Hippocampal formation (tissue), 2 donors: Measurements from ENCODE around the gene SHROOM1.

ENCODE experiments used
- DNase-seq, 2 donors: peaks; one replicate each; lab custom pipeline; 2025; lab: John Stamatoyannopoulos, UW

Gene SHROOM1

DNA sequence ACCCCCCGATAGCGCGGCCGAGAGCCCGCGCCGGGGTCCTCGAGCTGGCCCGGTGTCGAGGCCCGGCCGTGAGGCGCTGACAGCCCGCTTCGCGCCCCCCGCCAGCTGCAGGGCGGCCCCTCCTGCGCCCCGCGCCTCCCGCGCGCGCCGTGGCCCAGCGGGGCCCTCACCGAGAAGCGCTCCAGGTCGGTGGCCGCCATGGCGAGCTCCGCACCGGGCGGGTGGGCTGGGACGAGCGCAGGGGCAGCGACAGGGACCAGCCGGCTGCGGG lies 53.6 kb downstream of the SHROOM1 start:
- DNase-seq, result no peak

DNA sequence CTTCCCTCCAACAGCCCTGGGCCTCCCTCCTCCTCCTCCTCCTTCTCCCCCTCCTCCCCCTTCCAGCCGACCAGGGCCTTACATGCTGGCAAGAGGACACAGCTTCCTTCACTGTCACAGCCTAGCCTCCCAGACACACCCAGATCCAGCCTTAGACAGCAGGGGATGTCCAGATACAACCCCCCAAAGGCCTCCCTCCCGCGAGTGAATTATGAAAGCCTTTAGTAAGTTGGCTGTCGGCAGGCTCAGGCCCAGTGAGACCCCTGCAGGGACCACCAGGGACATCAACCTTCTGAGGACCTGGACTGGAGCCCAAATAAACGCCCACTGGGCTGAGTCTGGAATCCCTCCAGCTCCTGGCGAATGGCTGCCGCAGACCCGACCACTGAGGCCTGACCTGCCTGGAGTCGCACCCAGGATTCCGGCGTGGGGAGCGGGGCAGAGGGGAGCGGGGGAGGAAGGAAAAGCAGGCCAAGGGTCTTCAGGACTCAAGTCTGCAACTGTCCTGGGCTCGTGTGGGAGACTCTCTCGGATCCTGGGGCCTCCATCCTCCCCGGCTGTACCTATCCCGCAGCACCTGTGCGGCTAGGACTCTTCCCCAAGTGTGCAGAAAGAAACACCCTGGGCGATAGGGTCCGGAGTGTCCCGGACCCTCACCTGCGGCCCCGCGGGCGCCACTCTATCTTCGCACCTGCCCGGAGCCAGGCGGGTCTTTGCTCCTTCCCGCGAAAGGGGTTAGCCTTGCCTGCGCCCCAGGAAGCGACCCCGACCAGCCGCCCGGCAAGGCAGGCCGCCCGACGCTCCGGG lies 54.1 kb downstream of the SHROOM1 start:
- DNase-seq, result peak; percentile 65 to 68

DNA sequence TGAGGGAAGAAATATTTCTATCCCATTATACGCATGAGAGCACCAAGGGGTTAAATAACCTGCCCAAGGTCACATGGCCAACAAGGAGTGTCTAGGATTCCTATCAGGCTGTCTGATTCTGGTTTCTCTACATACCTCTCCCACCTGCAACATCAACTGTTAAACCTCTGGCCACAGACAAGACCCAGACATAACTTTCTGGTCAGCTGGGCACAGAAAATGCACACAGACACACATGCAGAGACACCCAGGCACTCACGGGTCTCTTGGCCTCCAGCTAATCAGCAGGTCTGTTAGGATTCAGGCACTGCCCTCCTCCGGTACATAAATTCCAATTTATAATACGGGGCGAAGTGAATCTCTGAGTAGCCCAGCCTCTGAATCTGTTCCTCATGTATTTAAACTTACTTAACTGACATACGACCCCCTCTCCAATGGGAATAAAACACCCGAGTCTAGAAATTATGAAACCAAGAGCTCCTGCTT lies 54.9 kb downstream of the SHROOM1 start:
- no peak for DNase-seq

DNA sequence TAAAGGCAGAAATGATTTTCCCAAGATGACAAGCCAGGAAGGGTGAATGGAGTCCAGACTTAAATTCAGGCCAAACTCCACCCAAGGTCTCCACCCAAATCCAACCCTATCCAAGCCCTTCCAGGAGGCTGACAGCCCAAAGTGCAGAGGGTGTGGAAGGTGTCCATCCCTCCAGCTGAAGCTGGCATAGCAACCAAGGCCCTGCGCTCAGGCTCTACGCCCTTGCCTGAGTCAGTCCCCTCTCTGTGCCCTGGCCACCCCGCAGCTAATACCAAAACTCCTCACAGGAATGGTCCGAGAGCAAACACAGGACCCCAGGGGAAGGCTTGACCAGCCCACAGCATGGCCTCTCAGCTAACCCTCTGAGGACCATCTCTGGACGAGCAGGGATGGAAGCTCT lies 55.6 kb downstream of the SHROOM1 start:
- DNase-seq, result no peak

DNA sequence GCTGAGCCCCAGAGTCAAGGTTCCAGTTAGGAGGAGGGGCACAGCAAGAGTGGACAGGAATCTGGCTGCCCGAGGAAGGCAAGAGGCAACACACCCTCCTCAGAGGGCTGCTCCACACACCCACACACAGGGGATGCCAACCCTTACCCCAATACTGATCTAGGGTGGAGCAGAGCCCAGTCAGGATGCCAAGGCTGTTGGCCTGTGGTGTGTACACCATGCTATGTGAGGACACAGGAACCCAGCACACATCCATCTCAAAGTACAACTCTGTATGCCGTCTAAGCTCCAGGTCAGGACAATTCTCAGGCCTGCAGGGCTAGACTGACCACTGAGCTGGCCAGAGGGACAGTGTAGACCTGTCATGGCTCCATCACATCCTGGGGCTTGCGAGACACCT lies 56.0 kb downstream of the SHROOM1 start:
- DNase-seq, result no peak

DNA sequence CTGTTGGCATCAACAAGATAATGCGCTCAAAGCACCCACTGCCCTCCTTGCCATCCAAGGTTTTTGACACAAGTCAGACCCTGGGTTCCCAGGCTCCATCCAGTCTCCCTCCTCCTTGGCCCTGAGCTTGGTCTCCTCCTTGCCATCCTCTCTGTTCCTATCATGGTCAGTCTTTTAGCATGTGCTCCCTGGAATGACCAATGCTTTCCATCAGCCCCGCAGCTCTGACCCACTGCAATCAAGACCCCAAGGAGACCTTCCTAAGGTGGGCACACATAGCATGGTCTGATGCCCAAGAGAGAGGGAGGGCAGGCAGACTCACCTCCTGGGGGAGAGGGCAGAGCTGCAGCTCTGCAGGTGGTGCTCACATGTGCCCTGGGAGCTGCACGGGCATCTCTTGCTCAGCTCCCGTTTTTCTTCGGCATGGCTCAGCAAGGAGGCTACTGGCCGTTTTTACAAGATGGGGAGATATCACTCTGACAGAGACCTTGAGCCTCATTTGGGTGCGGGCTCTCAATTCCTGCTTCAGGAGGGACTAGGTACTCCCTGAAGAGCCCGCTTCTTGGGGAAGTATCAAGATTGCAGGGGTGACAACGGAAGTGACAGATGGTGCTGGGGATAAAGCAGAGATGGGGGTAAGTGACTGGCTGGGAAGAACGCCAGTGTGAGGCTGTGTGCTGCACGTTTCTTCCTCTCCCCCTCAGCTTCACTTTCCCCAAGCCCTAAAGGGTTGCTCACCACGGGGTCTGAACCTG lies 56.7 kb downstream of the SHROOM1 start:
- DNase-seq, result no peak

DNA sequence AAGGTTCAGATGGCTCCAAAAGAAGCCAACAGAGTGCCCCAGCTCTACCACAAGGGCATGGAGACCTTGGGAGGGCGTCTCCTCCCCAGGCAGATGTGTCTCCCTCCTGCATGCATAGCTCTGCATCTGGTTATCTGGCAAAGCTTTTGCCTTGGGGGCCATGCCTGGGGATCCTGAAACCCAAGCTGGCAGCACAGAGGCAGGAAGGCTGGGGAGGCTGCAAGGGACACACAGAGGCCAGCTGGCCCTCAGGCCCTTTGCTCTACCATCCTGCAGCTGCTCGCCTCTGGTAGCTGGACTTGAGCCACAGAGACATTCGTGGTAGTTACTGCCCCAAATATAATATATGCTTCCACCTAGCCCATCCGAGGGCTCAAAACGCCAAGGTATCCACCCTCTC lies 57.3 kb downstream of the SHROOM1 start:
- DNase-seq, result peak; percentile 12 to 22

DNA sequence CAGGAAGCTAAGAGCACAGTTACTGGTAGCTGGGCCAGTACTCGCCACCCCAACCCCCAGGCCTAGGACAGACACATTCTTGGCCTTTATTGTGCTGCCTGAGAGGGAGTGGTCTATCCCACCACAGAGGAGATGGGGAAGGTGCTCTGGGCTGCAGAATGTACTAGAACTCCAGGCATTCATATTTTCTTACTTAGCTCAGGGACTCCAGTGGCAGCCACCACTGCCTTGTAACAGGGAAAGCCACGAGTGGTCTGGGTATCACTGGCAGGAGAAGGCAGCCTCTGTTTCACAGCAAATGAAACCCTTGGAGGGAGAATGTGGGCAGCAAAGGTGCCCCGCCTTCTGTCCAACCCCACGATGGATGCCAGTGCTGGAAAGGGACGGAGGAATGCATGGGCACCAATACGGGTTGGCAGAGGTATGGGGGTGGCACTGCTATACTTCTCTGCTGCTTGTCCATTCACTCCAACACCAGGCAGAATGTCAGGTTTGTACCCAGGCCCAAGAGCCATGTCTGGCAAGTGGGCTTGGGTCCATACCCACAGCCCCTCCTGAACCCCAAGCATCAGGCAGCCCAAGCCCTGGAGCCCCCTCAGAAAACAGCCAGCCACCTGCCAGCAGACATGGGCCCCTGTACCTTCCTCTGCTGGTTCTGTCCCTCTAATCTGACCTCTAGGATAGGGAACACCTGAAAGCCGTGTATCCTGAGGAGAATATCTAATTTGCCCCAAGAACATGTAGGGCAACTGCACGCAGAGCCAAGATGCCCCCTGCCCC lies 58.0 kb downstream of the SHROOM1 start:
- DNase-seq, result no peak
